PC-3 (cell line): ENCODE data around the gene MYO9A.

Source experiments
- CTCF ChIP-seq: fragments of 300-600 bp; sonication (generic); conservative IDR thresholded peaks from 2 replicates; pipeline ENCODE4 v1.5.1; 2017; ENCODE audit warnings: antibody characterized with exemption, low read depth, mild to moderate bottlenecking, low read length
- EZH2 ChIP-seq: fragments of 300-600 bp; sonication (generic); IDR thresholded peaks from one replicate; pipeline ENCODE4 v1.6.1; 2017; ENCODE audit warnings: antibody characterized with exemption, mild to moderate bottlenecking, low read length; ENCODE audit not compliant: unreplicated experiment
- EZH2phosphoT487 ChIP-seq: fragments of 300-600 bp; sonication (generic); IDR thresholded peaks from 2 replicates; pipeline ENCODE4 v1.6.1; 2018; ENCODE audit warnings: mild to moderate bottlenecking, antibody characterized with exemption, low read length, borderline replicate concordance

- TF ChIP-seq CTCF, result no peak
- TF ChIP-seq EZH2phosphoT487, result no peak
- TF ChIP-seq EZH2, result no peak
Measured at GRCh38 chr15:71823801-71824200, 294.1 kb downstream of the MYO9A start.
